Measurements from ENCODE around the gene TTC16.
A peak's percentile ranks its signal among the peaks of the same experiment; 100 is the strongest.

The TTC16 gene

GRCh38 chr9:127722055-127722745, 6.3 kb downstream of the TTC16 start:
- no peak for DNase-seq

- DNase-seq: no peak
Measured at GRCh38 chr9:127723013-127723412, 7.1 kb downstream of the TTC16 start.

GRCh38 chr9:127723444-127723843, 7.6 kb downstream of the TTC16 start:
- no peak for DNase-seq

- DNase-seq: no peak
Measured at GRCh38 chr9:127724012-127724411, 8.1 kb downstream of the TTC16 start.

- DNase-seq: no peak
Measured at GRCh38 chr9:127726871-127727270, 11.0 kb downstream of the TTC16 start.

- DNase-seq: no peak
Measured at GRCh38 chr9:127728808-127729207, 12.9 kb downstream of the TTC16 start.

GRCh38 chr9:127729522-127730256, 13.8 kb downstream of the TTC16 start:
- no peak for DNase-seq

GRCh38 chr9:127730262-127730661, 14.4 kb downstream of the TTC16 start:
- no peak for DNase-seq

- no peak for DNase-seq
Measured at GRCh38 chr9:127730799-127731410, 15.0 kb downstream of the TTC16 start.

- no peak for DNase-seq
Measured at GRCh38 chr9:127731938-127732337, 16.1 kb downstream of the TTC16 start.

- no peak for DNase-seq
Measured at GRCh38 chr9:127732444-127732843, 16.6 kb downstream of the TTC16 start.

GRCh38 chr9:127733614-127734013, 17.7 kb downstream of the TTC16 start:
- no peak for DNase-seq

- DNase-seq: no peak
Measured at GRCh38 chr9:127734247-127734746, 18.4 kb downstream of the TTC16 start.

- DNase-seq: peak; percentile 99
Measured at GRCh38 chr9:127734747-127735529, 19.1 kb downstream of the TTC16 start, which contains the start of gene TOR2A. TSS of gene TOR2A (minus strand) at chr9:127735294. CDS start at chr9:127735270, 24 bp downstream.

GRCh38 chr9:127735530-127736185, 19.8 kb downstream of the TTC16 start:
- no peak for DNase-seq

- DNase-seq: no peak
Measured at GRCh38 chr9:127738666-127739065, 22.8 kb downstream of the TTC16 start.

- DNase-seq: no peak
Measured at GRCh38 chr9:127739614-127740330, 23.9 kb downstream of the TTC16 start.

GRCh38 chr9:127741831-127742434, 26.1 kb downstream of the TTC16 start:
- DNase-seq: no peak

GRCh38 chr9:127742435-127743088, 26.7 kb downstream of the TTC16 start:
- DNase-seq: no peak

GRCh38 chr9:127744398-127745110, 28.7 kb downstream of the TTC16 start:
- DNase-seq: no peak
